Kidney epithelial cell (primary cell): ENCODE measurements around the gene HTR3A. TPM values are rescaled to one million over a fixed set of nuclear protein-coding genes. Genes with fewer than 3 reads are reported as not detected.

Experiments used
- DNase-seq: peaks from one replicate; pipeline ENCODE4 v3.0.0-alpha.2; 2010; ENCODE audit warnings: low read depth
- H3K27me3 ChIP-seq: 2 replicates; pipeline ENCODE4 v1.6.0; 2011; ENCODE audit warnings: low read length; ENCODE audit not compliant: control insufficient read depth, insufficient read depth
- H3K36me3 ChIP-seq: 2 replicates; pipeline ENCODE4 v1.5.1; 2011; ENCODE audit warnings: low read length; ENCODE audit not compliant: control insufficient read depth, insufficient read depth
- H3K4me3 ChIP-seq: 2 replicates; pipeline ENCODE4 v1.5.1; 2011; ENCODE audit warnings: low read depth, mild to moderate bottlenecking, control low read depth, low read length
- total RNA-seq: library from RNA; depleted of rRNA; stranded (reverse); fragments of >200 nt; gene quantifications from 2 replicates; pipeline ENCODE4 v1.2.3, GENCODE V29; 2015
- TF ChIP-seq, protein P1 (sequence below): IDR thresholded peaks from 2 replicates; pipeline ENCODE4 v1.5.1; 2011; ENCODE audit warnings: mild to moderate bottlenecking, moderate library complexity, low read length, control low read depth, inconsistent platforms; ENCODE audit not compliant: insufficient read depth, poor library complexity, severe bottlenecking

The HTR3A gene
- total RNA-seq, 1 donor from 2014 or later: 0.25 TPM

GRCh38 chr11:113967361-113967760 lies 7.5 kb upstream of the HTR3A start:
- no peak for DNase-seq
- Histone ChIP-seq H3K27me3 (no peaks in the 10 kb centered on the region), H3K4me3 (no peak overlapping the region), H3K36me3 (no peaks in the 10 kb centered on the region)
- TF ChIP-seq, protein P1, sequence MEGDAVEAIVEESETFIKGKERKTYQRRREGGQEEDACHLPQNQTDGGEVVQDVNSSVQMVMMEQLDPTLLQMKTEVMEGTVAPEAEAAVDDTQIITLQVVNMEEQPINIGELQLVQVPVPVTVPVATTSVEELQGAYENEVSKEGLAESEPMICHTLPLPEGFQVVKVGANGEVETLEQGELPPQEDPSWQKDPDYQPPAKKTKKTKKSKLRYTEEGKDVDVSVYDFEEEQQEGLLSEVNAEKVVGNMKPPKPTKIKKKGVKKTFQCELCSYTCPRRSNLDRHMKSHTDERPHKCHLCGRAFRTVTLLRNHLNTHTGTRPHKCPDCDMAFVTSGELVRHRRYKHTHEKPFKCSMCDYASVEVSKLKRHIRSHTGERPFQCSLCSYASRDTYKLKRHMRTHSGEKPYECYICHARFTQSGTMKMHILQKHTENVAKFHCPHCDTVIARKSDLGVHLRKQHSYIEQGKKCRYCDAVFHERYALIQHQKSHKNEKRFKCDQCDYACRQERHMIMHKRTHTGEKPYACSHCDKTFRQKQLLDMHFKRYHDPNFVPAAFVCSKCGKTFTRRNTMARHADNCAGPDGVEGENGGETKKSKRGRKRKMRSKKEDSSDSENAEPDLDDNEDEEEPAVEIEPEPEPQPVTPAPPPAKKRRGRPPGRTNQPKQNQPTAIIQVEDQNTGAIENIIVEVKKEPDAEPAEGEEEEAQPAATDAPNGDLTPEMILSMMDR: no peak

- Histone ChIP-seq H3K4me3 (no peak overlapping the region), H3K36me3 (no peaks in the 10 kb centered on the region), H3K27me3 (peaks cover 9% of the 10 kb centered on the region)
- DNase-seq: no peak
- TF ChIP-seq, protein P1: no peak
Measured at GRCh38 chr11:113971506-113972195, 3.3 kb upstream of the HTR3A start.

DNA sequence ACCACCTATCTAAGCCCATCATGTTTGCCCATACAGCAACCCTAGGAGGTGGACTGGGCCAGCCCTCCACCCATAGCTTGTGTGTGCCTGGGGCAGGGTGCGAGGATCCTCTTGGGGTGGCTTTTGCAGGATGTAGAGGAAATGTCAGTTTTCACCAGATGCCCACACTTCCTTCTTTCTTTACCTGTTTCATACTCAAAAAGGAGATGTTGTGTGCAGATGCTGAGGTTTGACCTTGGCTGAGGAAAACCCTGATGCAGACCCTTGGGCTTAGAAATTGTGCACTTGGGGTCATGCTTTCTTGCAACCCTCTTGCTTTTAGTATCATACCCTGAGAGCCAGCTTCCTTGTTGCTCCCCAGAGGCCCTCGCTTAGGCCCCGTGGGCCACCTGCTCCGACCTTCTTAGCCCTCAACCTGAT lies 2.2 kb downstream of the HTR3A start:
- H3K27me3 ChIP-seq: peaks cover 11% of the 10 kb centered on the region

GRCh38 chr11:113977701-113978100 lies 2.8 kb downstream of the HTR3A start:
- no peak for DNase-seq
- Histone ChIP-seq H3K36me3 (no peaks in the 10 kb centered on the region), H3K4me3 (no peak overlapping the region), H3K27me3 (peaks cover 11% of the 10 kb centered on the region)
- TF ChIP-seq, protein P1: no peak

More for the DNA sequence above, 2.2 kb downstream of the HTR3A start:
- no peaks in the 10 kb centered on the region for H3K36me3 ChIP-seq
- no peak for DNase-seq
- TF ChIP-seq, protein P1: no peak
- H3K4me3 ChIP-seq: no peak overlapping the region

DNA sequence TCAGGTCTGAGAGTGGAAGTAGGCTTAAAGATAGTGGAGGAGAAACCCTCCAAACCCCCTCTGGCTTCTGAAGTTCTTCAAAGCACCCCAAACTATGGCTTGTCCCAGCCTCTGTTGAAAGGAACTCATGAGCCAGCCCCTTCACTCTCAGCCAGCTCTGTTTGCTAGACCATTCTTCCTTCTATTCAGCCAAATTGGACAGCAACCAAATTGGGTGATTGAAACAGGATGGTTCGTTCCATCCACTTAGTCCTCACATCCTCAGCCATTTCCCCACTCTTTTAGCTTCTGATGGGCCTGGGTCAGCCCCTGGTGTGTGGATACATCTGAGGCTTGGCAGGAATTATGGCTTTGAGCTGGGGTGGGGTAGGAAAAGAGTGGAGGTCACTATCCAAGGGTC lies 4.5 kb downstream of the HTR3A start:
- DNase-seq: no peak
- Histone ChIP-seq H3K4me3 (no peak overlapping the region), H3K27me3 (peaks cover 11% of the 10 kb centered on the region), H3K36me3 (no peaks in the 10 kb centered on the region)
- TF ChIP-seq, protein P1: no peak

DNA sequence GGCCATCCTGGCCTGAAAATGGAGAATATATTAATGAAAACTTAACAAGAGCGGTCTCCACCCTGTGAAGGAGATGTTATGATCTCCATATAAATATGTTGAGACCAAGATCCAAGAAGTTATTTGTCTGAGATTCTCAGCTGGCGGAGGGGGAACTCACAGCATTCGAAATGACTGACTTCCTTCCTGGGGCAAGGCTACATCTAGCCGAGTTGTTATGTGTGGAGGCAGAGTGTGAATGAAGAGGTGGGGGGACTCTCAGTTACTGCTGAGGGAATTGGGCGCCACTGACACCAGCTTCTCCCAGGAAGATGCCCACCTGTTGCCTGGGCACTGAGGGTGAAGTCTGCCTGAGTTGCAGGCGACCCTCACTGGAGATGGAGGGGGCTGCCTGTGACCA lies 5.9 kb downstream of the HTR3A start:
- Histone ChIP-seq H3K4me3 (no peak overlapping the region), H3K36me3 (no peaks in the 10 kb centered on the region), H3K27me3 (peaks cover 3% of the 10 kb centered on the region)
- DNase-seq: no peak
- TF ChIP-seq, protein P1: no peak
